T-helper 17 cell (primary cell): Measurements from ENCODE around the gene COMP. TPM values are rescaled to one million over a fixed set of nuclear protein-coding genes. Genes with fewer than 3 reads are reported as not detected.
"Not testable (repeated sequence)": the region's sequence is repeated elsewhere in the genome, so short reads cannot be mapped to it uniquely, and the experiment has no call there.

Experiments used
- ATAC-seq: fragments of 150-1000 bp; cut with Tn5 transposase; 2 replicates; pipeline ENCODE4 v1.10.0; 2021; ENCODE audit warnings: mild to moderate bottlenecking, moderate library complexity
- DNase-seq, 3 donors: peaks; one replicate each; pipeline versions ENCODE4 v3.0.0 to v3.0.0-alpha.2; 2020 to 2021
- H3K9me3 ChIP-seq: one replicate; pipeline ENCODE4 v1.7.0; 2013; ENCODE audit warnings: low read length, mild to moderate bottlenecking; ENCODE audit not compliant: control insufficient read depth, poor library complexity, severe bottlenecking
- H3K27ac Mint-ChIP-seq: one replicate; pipeline ENCODE4 v1.8.0; 2022; ENCODE audit warnings: mild to moderate bottlenecking, moderate library complexity, mixed read lengths
- H3K27me3 Mint-ChIP-seq: one replicate; pipeline ENCODE4 v1.8.0; 2022; ENCODE audit warnings: mixed read lengths
- H3K36me3 Mint-ChIP-seq: one replicate; pipeline ENCODE4 v1.8.0; 2022; ENCODE audit warnings: low read depth, mixed read lengths
- H3K4me1 Mint-ChIP-seq: one replicate; pipeline ENCODE4 v1.8.0; 2022; ENCODE audit warnings: mild to moderate bottlenecking, mixed read lengths
- H3K4me3 Mint-ChIP-seq: one replicate; pipeline ENCODE4 v1.8.0; 2022; ENCODE audit warnings: mild to moderate bottlenecking, moderate library complexity, mixed read lengths
- total RNA-seq, 4 donors: library from RNA in 2 of 4; stranded (reverse) in 2 of 4; gene quantifications; one replicate each; pipeline ENCODE4 v1.2.3 and lab custom pipeline; 2022 to 2026

COMP gene
- total RNA-seq, 2 donors from 2014 or later = not detected

DNA sequence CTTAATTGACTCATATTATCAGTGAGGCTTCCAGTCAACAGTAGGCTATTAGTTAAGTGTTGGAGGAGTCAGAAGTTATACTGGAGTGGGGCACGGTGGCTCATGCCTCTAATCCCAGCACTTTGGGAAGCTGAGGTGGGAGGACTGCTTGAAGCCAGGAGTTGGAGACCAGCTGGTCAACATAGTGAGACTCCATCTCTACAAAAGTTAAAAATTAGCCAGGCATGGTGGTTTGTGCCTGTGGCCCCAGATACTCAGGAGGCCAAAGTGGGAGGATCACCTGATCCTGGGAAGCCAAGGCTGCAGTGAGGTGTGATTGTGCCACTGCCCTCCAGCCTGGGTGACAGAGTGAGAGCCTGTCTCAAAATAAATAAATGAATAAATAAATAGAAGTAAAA, 53.2 kb downstream of the COMP start:
- Mint-ChIP-seq H3K4me1 (peaks cover 2% of the 10 kb centered on the region), H3K4me3 (no peak overlapping the region), H3K27me3 (no peaks in the 10 kb centered on the region), H3K36me3 (no peaks in the 10 kb centered on the region), H3K27ac (no peak overlapping the region)
- ATAC-seq = no peak
- DNase-seq = no peak
- no peaks in the 10 kb centered on the region for H3K9me3 ChIP-seq

DNA sequence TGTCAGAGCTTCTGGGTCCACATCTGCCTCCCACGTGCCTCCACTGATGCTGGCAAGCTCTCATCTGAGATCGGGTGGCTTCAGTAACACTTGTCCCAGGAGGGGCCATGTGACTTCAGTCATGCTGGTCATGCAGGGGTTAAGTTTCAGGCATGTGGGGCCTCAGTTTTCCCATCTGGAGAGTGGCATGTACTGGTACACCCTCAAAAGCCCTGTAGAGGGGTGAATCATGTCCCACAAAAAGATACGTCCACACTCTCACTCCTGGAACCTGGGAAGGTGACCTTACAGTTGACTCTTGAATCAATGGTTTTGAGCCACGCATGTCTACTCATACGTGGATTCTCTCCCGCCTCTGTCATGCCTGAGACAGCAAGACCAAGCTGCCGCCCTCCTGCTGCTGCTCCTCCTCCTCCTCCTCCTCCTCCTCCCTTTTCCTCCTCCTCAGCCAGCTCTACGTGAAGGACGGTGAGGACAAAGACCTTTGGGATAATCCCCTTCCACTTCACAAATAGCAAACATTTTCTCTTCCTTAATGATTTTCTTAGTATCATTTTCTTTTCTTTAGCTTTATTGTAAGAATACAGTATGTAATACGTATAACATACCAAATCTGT, 53.7 kb downstream of the COMP start:
- Mint-ChIP-seq H3K27me3 (no peaks in the 10 kb centered on the region), H3K27ac (no peak overlapping the region), H3K4me3 (no peak overlapping the region), H3K36me3 (no peaks in the 10 kb centered on the region), H3K4me1 (peaks cover 3% of the 10 kb centered on the region)
- no peaks in the 10 kb centered on the region for H3K9me3 ChIP-seq
- ATAC-seq (no peak), DNase-seq (no peak)

DNA sequence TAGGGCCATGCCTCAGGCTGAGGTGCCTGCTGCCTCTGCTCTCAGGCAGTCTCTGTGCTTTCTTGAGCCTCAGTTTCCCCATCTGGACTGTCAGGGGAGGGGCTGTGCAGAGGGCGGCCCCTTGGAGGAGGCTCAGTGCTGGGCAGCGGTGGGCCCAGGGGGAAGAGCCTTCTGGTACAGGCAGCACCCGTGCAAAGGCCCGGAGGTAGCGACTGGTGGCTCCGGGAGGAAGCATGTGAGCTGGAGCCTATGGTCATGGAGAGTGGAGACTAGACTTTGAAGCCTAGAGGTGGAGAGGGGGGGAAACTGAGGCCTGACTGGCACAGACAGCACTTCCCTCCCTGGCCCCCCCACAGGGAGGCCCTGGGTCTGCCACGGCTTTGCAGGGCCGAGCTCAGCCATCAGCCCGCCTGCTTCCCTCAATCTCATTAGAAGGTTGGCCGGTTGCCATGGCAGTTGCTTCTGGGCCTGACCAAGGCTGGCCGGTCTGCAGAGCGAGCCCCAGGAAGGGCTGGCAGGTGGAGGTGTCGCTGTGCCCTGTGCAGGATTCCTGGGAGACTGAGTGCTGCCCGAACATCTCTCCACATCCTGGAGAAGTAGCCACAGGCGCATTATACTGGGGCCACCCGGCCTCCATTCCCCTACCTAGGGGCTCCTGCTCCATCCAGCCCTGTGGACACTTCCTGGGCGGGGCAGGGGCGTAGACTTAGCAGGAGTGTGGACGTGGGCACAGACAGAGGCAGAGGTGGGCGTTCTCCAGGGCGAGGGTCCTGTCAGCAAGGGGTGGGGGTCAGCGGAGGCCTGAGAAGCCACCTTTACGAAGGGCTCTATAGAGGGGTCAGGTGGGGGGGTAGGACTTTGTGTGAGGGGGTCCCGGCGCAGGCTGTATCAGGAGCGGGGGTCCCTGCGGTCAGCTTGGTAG, 54.4 kb downstream of the COMP start:
- peak overlapping the region; percentile 61 for H3K4me3 Mint-ChIP-seq

DNA sequence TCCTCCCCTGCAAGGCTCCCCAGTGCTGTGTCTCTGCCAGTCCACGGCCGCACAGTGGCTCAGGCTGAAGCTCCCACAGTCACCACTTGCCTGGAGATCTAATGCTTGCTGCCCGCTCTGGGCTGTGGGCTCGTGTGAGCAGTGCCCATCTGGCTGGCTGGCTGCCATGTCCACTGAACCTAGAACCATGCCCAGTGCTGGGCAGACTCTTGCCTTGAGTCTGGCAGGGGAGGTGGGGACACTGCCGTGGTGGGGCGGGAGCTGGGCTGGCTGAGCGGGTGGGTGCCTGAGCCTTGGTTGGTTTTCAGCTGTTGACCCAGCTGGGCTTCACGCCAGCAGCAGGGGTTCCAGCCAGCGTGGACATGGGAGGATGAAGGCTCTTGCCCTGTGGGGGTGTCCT, 55.4 kb downstream of the COMP start:
- H3K36me3 Mint-ChIP-seq = peaks cover 2% of the 10 kb centered on the region
- no peaks in the 10 kb centered on the region for H3K9me3 ChIP-seq
- peaks cover 9% of the 10 kb centered on the region for H3K4me1 Mint-ChIP-seq
- ATAC-seq (no peak), DNase-seq (no peak)
- H3K27ac Mint-ChIP-seq = no peak overlapping the region
- no peaks in the 10 kb centered on the region for H3K27me3 Mint-ChIP-seq
- no peak overlapping the region for H3K4me3 Mint-ChIP-seq

More for the DNA sequence above, 54.4 kb downstream of the COMP start:
- Mint-ChIP-seq H3K4me1 (peaks cover 6% of the 10 kb centered on the region), H3K27me3 (no peaks in the 10 kb centered on the region), H3K36me3 (no peaks in the 10 kb centered on the region), H3K27ac (no peak overlapping the region)
- ATAC-seq (no peak), DNase-seq (no peak)
- H3K9me3 ChIP-seq = no peaks in the 10 kb centered on the region

DNA sequence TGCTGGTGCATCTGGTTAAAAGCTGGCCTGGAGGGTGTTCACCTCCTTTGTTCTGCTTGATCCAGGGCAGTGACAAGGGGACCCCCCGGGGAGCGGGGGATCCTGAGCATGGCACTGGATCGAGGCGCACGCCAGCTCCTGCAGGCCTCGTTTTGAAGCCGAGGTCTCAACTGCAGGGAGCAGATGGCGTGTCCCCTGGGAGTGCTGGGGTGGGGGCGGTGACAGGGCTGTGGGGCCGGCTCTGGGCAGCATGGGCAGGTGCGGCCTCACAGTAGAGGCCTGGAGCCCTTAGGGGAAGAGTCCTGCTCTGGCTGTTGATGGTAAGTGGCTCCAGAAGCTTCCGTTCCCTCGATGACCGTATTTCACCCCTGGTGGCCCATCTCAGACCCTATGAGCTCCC, 55.8 kb downstream of the COMP start:
- no peak overlapping the region for H3K4me3 Mint-ChIP-seq
- H3K36me3 Mint-ChIP-seq = peaks cover 2% of the 10 kb centered on the region
- no peaks in the 10 kb centered on the region for H3K9me3 ChIP-seq
- H3K27ac Mint-ChIP-seq = no peak overlapping the region
- no peak for ATAC-seq
- no peak for DNase-seq
- peaks cover 9% of the 10 kb centered on the region for H3K4me1 Mint-ChIP-seq
- H3K27me3 Mint-ChIP-seq = no peaks in the 10 kb centered on the region

DNA sequence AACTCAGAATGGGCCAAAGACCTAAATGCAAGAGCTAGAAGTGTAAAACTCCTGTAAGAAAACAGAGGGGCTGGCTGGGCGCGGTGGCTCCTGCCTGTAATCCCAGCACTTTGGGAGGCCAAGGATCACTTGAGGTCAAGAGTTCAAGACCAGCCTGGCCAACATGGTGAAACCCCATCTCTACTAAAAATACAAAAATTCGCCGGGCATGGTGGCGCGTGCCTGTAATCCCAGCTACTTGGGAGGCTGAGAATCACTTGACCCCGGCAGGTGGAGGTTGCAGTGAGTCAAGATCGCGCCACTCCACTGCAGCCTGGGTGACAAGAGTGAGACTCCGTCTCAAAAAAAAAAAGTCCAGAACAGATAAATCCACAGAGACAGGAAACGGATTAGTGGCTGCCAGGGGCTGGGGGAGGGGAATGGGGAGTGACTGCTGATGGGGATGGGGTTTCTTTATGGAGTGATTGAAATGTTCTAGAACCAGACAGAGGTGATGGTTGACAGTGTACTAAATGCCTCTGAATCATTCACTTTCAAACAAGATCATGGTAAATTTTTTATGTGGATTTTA, 57.3 kb downstream of the COMP start:
- DNase-seq, H3K9me3 ChIP-seq, H3K36me3 Mint-ChIP-seq, H3K4me1 Mint-ChIP-seq, H3K27me3 Mint-ChIP-seq, ATAC-seq, H3K4me3 Mint-ChIP-seq: not testable (repeated sequence)
- H3K27ac Mint-ChIP-seq = peak overlapping the region; percentile 32

DNA sequence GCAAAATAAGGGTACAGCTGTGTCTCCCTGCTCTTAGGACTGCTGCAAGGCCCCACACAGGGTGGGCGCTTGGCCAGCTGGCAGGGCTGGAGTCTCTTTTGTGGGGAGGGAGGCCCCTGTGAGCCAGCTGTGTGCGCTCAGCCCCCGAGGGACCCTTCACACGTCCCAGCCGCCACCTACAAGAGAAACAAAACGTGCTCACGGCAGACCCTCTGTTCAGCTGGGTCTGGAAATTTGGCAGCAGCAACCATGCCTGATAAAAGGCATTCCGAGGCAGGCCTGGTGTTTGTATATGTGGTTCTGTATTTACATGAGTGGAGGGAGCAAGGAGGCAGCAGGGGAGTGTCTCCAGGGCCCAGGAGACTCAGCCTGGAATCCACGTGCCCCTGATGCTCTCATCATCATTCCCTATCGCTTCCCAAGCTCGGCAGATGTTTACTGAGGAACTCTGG, 57.9 kb downstream of the COMP start:
- DNase-seq (no peak), ATAC-seq (no peak)
- Mint-ChIP-seq H3K27ac (no peak overlapping the region), H3K4me3 (no peak overlapping the region), H3K27me3 (no peaks in the 10 kb centered on the region), H3K4me1 (peaks cover 6% of the 10 kb centered on the region), H3K36me3 (peaks cover 2% of the 10 kb centered on the region)
- H3K9me3 ChIP-seq = no peaks in the 10 kb centered on the region

Other genes with a start within 250 kb of the COMP start
- 100 to 1,000 TPM; 149 to 186 TPM for gene FKBP8, start 247.7 kb downstream of the COMP start, total RNA-seq
- 10 to 100 TPM; 69.6 to 78.5 TPM for gene KXD1, start 233.4 kb downstream of the COMP start, total RNA-seq
- gene UBA52, start 219.4 kb downstream of the COMP start, total RNA-seq = 1,000 to 10,000 TPM; 1,880 to 1,939 TPM
- gene REX1BD, start 202.5 kb downstream of the COMP start, total RNA-seq = 10 to 100 TPM; 89.1 to 97.1 TPM
- not detected for gene CRLF1, start 184.5 kb downstream of the COMP start, total RNA-seq
- gene TMEM59L, start 178.4 kb downstream of the COMP start, total RNA-seq = under 1 TPM in 1 of 2 donors, not detected in 1; 0.29 TPM
- 10 to 100 TPM; 13.0 to 17.9 TPM for gene KLHL26, start 154.3 kb downstream of the COMP start, total RNA-seq
- gene CRTC1, start 107.6 kb downstream of the COMP start, total RNA-seq = 10 to 100 TPM; 14.4 to 15.3 TPM
- gene UPF1, start 40.7 kb upstream of the COMP start, total RNA-seq = 100 to 1,000 TPM; 135 to 143 TPM
- gene CERS1, start 104.9 kb upstream of the COMP start, total RNA-seq = not detected
- gene COPE, start 128.1 kb upstream of the COMP start, total RNA-seq = 100 to 1,000 TPM; 166 to 185 TPM
- gene DDX49, start 128.4 kb upstream of the COMP start, total RNA-seq = 10 to 100 TPM; 45.2 to 49.1 TPM
- 1 to 10 TPM; 3.3 to 4.7 TPM for gene HOMER3, start 149.9 kb upstream of the COMP start, total RNA-seq
- gene SUGP2, start 242.2 kb upstream of the COMP start, total RNA-seq = 100 to 1,000 TPM; 109 to 127 TPM
- gene ARMC6, start 242.3 kb upstream of the COMP start, total RNA-seq = 10 to 100 TPM; 11.6 to 12.3 TPM